Activated CD8-positive, alpha-beta T cell treated with anti-CD3 and anti-CD28 coated beads for 36 hours (primary cell): ENCODE measurements around the gene EDA2R. TPM values are rescaled to one million over a fixed set of nuclear protein-coding genes. Genes with fewer than 3 reads are reported as not detected.

Source experiments
- ATAC-seq: fragments of 200-7000 bp; cut with Tn5 transposase; one replicate; pipeline ENCODE4 v1.10.0; 2021; ENCODE audit warnings: mild to moderate bottlenecking, moderate library complexity
- CTCF ChIA-PET: fragments of 350-600 bp; sonication (Branson Sonifier 250); formaldehyde crosslinking; loops from one replicate; lab custom pipeline; 2021; ENCODE audit warnings: antibody characterized with exemption; lab: Charles Lee
- POLR2A ChIA-PET: fragments of 350-600 bp; sonication (Branson Sonifier 250); formaldehyde crosslinking; loops from one replicate; lab custom pipeline; 2021; ENCODE audit warnings: antibody characterized with exemption; lab: Charles Lee
- DNase-seq: peaks from one replicate; pipeline ENCODE4 v3.0.0-alpha.2; 2020
- H3K27ac Mint-ChIP-seq: one replicate; pipeline ENCODE4 v1.8.0; 2021; ENCODE audit warnings: mild to moderate bottlenecking, mixed read lengths
- H3K27me3 Mint-ChIP-seq: one replicate; pipeline ENCODE4 v1.8.0; 2021; ENCODE audit warnings: mixed read lengths
- H3K36me3 Mint-ChIP-seq: one replicate; pipeline ENCODE4 v1.8.0; 2021; ENCODE audit warnings: low read depth, mixed read lengths
- H3K4me1 Mint-ChIP-seq: one replicate; pipeline ENCODE4 v1.8.0; 2021; ENCODE audit warnings: low read depth, mixed read lengths
- H3K4me3 Mint-ChIP-seq: one replicate; pipeline ENCODE4 v1.8.0; 2021; ENCODE audit warnings: mild to moderate bottlenecking, moderate library complexity, mixed read lengths
- H3K9me3 Mint-ChIP-seq: one replicate; pipeline ENCODE4 v1.8.0; 2021; ENCODE audit warnings: mixed read lengths
- CTCF ChIP-seq: fragments of 200-600 bp; IDR thresholded peaks from one replicate; pipeline ENCODE4 v1.8.0; 2022; ENCODE audit warnings: antibody characterized with exemption, mild to moderate bottlenecking
- intact Hi-C: fragments of 100-400 bp; cut with micrococcal nuclease; formaldehyde crosslinking; loops from one replicate; pipeline ENCODE4 v1.10.0; 2022
- total RNA-seq, 2 experiments: library from RNA; stranded (reverse); gene quantifications; one replicate each; pipeline ENCODE4 v1.2.3, GENCODE V29; 2021

Gene EDA2R
- total RNA-seq, 2 experiments from 2014 or later: 1.2 to 1.8 TPM

- H3K9me3 Mint-ChIP-seq: no peaks in the 10 kb centered on the region
- no peak for DNase-seq
- no peak overlapping the region for H3K4me3 Mint-ChIP-seq
- no peak for ATAC-seq
- H3K27ac Mint-ChIP-seq: no peak overlapping the region
- ChIA-PET CTCF (no interaction called here), POLR2A (no interaction called here)
- H3K4me1 Mint-ChIP-seq: no peaks in the 10 kb centered on the region
- peaks cover 1% of the 10 kb centered on the region for H3K27me3 Mint-ChIP-seq
- no peaks in the 10 kb centered on the region for H3K36me3 Mint-ChIP-seq
- intact Hi-C loops: no loop called here
- TF ChIP-seq CTCF: no peak
These were observed 6.4 kb downstream of the EDA2R start for GRCh38 chrX:66632473-66632872.

- POLR2A ChIA-PET: no interaction called here
- Mint-ChIP-seq H3K9me3 (no peaks in the 10 kb centered on the region), H3K4me1 (no peaks in the 10 kb centered on the region), H3K27me3 (no peaks in the 10 kb centered on the region), H3K27ac (no peak overlapping the region), H3K4me3 (no peak overlapping the region), H3K36me3 (no peaks in the 10 kb centered on the region)
- no peak for ATAC-seq
- TF ChIP-seq CTCF: no peak
- DNase-seq: no peak
- CTCF ChIA-PET: no interaction called here
- intact Hi-C loops: no loop called here
These were observed 13.4 kb downstream of the EDA2R start for GRCh38 chrX:66625525-66625924.

- Mint-ChIP-seq H3K9me3 (no peaks in the 10 kb centered on the region), H3K27me3 (no peaks in the 10 kb centered on the region), H3K4me3 (no peak overlapping the region), H3K4me1 (no peaks in the 10 kb centered on the region), H3K27ac (no peak overlapping the region), H3K36me3 (no peaks in the 10 kb centered on the region)
- CTCF ChIA-PET: interaction anchor here (1.3 kb wide), 1 partner anchor 17 kb away, joined by 3 read pairs; the partner anchor contains the start of gene EDA2R
- ATAC-seq: no peak
- POLR2A ChIA-PET: no interaction called here
- TF ChIP-seq CTCF: no peak
- intact Hi-C loops: no loop called here
- no peak for DNase-seq
These were observed 16.7 kb downstream of the EDA2R start for GRCh38 chrX:66622209-66622608.

GRCh38 chrX:66616944-66617343 is 21.9 kb downstream of the EDA2R start:
- Mint-ChIP-seq H3K27me3 (no peaks in the 10 kb centered on the region), H3K4me3 (no peak overlapping the region), H3K9me3 (no peaks in the 10 kb centered on the region), H3K4me1 (no peaks in the 10 kb centered on the region), H3K27ac (no peak overlapping the region), H3K36me3 (no peaks in the 10 kb centered on the region)
- no peak for ATAC-seq
- ChIA-PET CTCF (no interaction called here), POLR2A (no interaction called here)
- DNase-seq: no peak
- intact Hi-C loops: no loop called here
- TF ChIP-seq CTCF: no peak

- ATAC-seq: no peak
- Mint-ChIP-seq H3K4me1 (no peaks in the 10 kb centered on the region), H3K36me3 (no peaks in the 10 kb centered on the region), H3K9me3 (no peaks in the 10 kb centered on the region), H3K27me3 (no peaks in the 10 kb centered on the region), H3K4me3 (no peak overlapping the region), H3K27ac (no peak overlapping the region)
- no peak for DNase-seq
- intact Hi-C loops: no loop called here
- ChIA-PET CTCF (no interaction called here), POLR2A (no interaction called here)
- TF ChIP-seq CTCF: no peak
These were observed 36.4 kb downstream of the EDA2R start for GRCh38 chrX:66602381-66602938.
